NCI-H446 treated with DMSO at 0.1 percent for 48 hours (cell line): ENCODE data around the gene CLEC4G.

Experiments used
- DNase-seq: peaks from one replicate; lab custom pipeline; 2025; lab: John Stamatoyannopoulos, UW

The CLEC4G gene

GRCh38 chr19:7697721-7698287, 34.1 kb downstream of the CLEC4G start:
- DNase-seq = no peak

- DNase-seq = no peak
These were observed 37.4 kb downstream of the CLEC4G start for GRCh38 chr19:7694499-7694898.

- no peak for DNase-seq
These were observed 39.4 kb downstream of the CLEC4G start for GRCh38 chr19:7692417-7693088.

GRCh38 chr19:7691497-7691896, 40.4 kb downstream of the CLEC4G start:
- no peak for DNase-seq

GRCh38 chr19:7690779-7691258, 41.1 kb downstream of the CLEC4G start:
- DNase-seq = no peak

- DNase-seq = no peak
These were observed 42.7 kb downstream of the CLEC4G start for GRCh38 chr19:7689165-7689564.

- no peak for DNase-seq
These were observed 44.7 kb downstream of the CLEC4G start for GRCh38 chr19:7687177-7687576.

- no peak for DNase-seq
These were observed 46.1 kb downstream of the CLEC4G start for GRCh38 chr19:7685546-7686445.

- no peak for DNase-seq
These were observed 49.6 kb downstream of the CLEC4G start for GRCh38 chr19:7682175-7682855.

GRCh38 chr19:7681340-7682174, 50.4 kb downstream of the CLEC4G start:
- DNase-seq = no peak

GRCh38 chr19:7680606-7681339, 51.1 kb downstream of the CLEC4G start, which contains the start of gene TRAPPC5:
Gene TRAPPC5, plus strand, starts transcription at chr19:7680833. Its CDS starts 1,421 bp downstream, at chr19:7682254.
- peak; percentile 60 for DNase-seq

GRCh38 chr19:7679771-7680605, 51.9 kb downstream of the CLEC4G start:
- no peak for DNase-seq

- no peak for DNase-seq
These were observed 52.7 kb downstream of the CLEC4G start for GRCh38 chr19:7678971-7679751.
